Kidney epithelial cell (primary cell): Measurements from ENCODE around the gene LGR6. TPM values are rescaled to one million over a fixed set of nuclear protein-coding genes. Genes with fewer than 3 reads are reported as not detected.

ENCODE experiments used
- DNase-seq: peaks from one replicate; pipeline ENCODE4 v3.0.0-alpha.2; 2010; ENCODE audit warnings: low read depth
- H3K27me3 ChIP-seq: 2 replicates; pipeline ENCODE4 v1.6.0; 2011; ENCODE audit warnings: low read length; ENCODE audit not compliant: control insufficient read depth, insufficient read depth
- H3K36me3 ChIP-seq: 2 replicates; pipeline ENCODE4 v1.5.1; 2011; ENCODE audit warnings: low read length; ENCODE audit not compliant: control insufficient read depth, insufficient read depth
- H3K4me3 ChIP-seq: 2 replicates; pipeline ENCODE4 v1.5.1; 2011; ENCODE audit warnings: low read depth, mild to moderate bottlenecking, control low read depth, low read length
- total RNA-seq: library from RNA; depleted of rRNA; stranded (reverse); fragments of >200 nt; gene quantifications from 2 replicates; pipeline ENCODE4 v1.2.3, GENCODE V29; 2015
- TF ChIP-seq, protein P1 (sequence below): IDR thresholded peaks from 2 replicates; pipeline ENCODE4 v1.5.1; 2011; ENCODE audit warnings: mild to moderate bottlenecking, moderate library complexity, low read length, control low read depth, inconsistent platforms; ENCODE audit not compliant: insufficient read depth, poor library complexity, severe bottlenecking

Gene LGR6
- total RNA-seq, 1 donor from 2014 or later: 0.08 TPM

DNA sequence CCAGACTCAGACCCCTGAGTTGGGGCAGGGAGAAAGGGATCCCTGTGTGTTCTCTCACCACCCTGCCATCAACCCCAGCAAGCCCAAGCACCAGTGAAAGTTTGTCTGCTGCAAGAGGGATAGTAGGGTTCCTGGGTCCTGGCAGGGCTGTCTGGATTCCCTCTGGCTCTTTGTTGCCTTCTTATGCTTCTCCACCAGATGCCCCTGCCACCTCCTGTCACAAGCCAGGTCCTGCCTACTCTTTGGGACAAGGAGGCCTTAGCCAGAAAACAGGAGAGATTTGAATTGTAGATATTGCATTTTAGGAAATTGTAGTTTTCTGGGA lies 126.4 kb downstream of the LGR6 start:
- Histone ChIP-seq H3K4me3 (no peak overlapping the region), H3K27me3 (no peaks in the 10 kb centered on the region), H3K36me3 (no peaks in the 10 kb centered on the region)
- no peak for DNase-seq
- TF ChIP-seq, protein P1, sequence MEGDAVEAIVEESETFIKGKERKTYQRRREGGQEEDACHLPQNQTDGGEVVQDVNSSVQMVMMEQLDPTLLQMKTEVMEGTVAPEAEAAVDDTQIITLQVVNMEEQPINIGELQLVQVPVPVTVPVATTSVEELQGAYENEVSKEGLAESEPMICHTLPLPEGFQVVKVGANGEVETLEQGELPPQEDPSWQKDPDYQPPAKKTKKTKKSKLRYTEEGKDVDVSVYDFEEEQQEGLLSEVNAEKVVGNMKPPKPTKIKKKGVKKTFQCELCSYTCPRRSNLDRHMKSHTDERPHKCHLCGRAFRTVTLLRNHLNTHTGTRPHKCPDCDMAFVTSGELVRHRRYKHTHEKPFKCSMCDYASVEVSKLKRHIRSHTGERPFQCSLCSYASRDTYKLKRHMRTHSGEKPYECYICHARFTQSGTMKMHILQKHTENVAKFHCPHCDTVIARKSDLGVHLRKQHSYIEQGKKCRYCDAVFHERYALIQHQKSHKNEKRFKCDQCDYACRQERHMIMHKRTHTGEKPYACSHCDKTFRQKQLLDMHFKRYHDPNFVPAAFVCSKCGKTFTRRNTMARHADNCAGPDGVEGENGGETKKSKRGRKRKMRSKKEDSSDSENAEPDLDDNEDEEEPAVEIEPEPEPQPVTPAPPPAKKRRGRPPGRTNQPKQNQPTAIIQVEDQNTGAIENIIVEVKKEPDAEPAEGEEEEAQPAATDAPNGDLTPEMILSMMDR: no peak

DNA sequence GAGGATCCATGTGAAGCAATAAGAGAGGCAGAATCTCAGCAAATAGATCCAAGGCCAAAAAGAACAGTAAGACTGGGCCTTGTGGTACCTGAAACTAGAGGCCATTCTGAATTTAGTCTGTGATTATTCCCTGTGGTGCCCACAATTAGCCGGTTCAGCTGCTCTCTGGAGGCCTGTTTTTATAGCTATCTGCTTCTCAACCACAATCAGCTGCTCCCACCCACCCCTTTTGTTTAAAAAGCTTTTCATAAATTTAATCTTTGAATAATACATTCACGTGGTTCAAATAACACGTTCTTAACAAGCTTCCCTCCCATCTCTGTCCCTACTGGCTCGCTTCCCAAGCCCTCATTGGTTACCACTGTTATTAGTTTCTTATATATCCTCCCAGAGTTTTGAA lies 130.1 kb downstream of the LGR6 start:
- TF ChIP-seq, protein P1: no peak
- no peaks in the 10 kb centered on the region for H3K27me3 ChIP-seq
- H3K4me3 ChIP-seq: no peak overlapping the region
- no peaks in the 10 kb centered on the region for H3K36me3 ChIP-seq
- DNase-seq: no peak

DNA sequence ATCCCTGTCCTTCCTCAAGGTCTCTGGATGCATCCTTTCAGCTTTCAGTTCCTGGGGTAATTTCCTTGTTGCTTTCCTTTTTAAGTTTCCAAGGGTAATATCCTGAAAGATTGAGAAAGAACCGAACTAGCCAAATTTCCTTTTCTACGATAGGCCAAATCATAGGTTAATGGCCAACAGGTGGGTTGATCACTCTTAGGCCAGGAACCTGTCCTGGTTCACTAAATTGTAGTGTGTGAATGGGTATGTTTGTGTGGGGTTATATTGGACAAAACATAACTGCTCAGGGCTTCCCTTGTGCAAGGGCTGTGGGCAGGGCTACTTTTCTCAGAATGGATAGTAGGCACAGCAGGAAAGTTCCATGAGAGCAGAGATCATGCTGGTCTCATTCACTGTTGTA lies 131.0 kb downstream of the LGR6 start:
- TF ChIP-seq, protein P1: no peak
- no peak for DNase-seq
- Histone ChIP-seq H3K4me3 (no peak overlapping the region), H3K27me3 (no peaks in the 10 kb centered on the region), H3K36me3 (no peaks in the 10 kb centered on the region)

DNA sequence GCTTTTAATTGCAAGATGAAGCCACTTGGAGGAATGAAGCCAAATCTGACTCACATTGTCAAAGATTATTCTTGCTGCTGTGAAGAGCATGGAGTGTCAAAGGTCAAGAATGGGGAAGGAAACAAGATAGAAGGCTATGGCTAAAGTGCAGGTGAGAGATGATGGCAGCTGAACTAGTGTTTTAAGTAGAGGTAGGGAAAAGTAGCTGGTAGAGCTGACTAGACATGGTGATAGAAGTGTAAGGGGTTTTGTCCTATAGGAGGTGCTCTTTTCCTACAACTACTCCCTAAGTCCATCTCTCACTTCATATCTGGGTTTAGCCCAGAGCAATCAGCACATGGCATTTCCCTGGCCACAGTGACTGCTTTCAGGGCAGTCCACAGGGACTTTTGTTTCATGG lies 136.3 kb downstream of the LGR6 start:
- TF ChIP-seq, protein P1: no peak
- Histone ChIP-seq H3K27me3 (no peaks in the 10 kb centered on the region), H3K36me3 (no peaks in the 10 kb centered on the region), H3K4me3 (no peak overlapping the region)
- DNase-seq: no peak

DNA sequence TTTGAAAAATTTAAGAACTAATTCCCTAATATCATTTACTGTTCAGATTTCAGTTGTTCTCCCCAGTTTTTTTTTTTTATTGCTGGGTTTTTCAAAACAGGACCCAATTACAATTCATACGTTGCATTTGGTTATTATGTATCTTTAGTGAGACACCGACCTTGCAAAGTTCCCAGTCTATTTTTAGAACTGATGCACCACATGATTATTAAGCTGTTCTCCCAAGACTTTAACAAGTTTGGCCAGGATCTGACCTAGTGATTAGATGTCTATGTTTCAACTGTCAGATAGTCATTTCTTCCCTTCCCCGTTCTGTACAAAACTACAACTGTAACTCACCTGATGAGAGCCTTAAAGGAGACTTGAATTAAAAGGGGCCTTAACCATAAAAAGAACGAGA lies 140.3 kb downstream of the LGR6 start:
- Histone ChIP-seq H3K36me3 (no peaks in the 10 kb centered on the region), H3K27me3 (no peaks in the 10 kb centered on the region), H3K4me3 (no peak overlapping the region)
- TF ChIP-seq, protein P1: no peak
- DNase-seq: no peak

DNA sequence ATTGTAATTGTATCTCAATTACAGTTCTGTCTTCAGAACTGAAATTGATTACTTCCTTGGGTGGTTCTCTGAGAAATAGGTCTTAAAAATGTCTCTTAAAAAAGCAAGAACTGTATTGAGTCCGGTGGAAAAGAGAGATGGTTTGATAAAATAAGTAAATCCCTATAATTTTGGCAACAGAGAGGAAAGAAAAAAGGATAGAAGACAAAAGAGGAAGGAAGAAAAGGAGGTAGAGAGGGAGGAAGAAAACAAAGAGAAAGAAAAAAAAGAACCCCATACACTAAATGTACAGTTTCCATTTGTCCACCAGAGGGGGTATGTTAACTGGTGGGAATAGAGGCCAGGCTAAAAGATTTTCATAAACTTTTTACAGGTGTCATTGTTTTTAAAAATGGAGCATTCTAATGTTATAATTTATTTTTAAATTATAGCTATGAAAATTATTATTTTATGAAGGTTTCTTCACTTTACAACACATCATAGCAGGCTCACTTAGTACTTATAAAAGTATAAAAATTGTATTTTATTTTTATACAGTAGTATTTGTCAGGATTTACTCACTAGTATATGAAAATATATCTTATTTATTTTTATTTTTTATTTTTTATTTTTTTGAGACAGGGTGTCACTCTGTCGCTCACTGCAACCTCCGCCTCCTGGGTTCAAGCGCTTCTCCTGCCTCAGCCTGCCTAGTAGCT lies 150.2 kb downstream of the LGR6 start:
- DNase-seq: no peak
- TF ChIP-seq, protein P1: peak; percentile 66
- Histone ChIP-seq H3K4me3 (no peak overlapping the region), H3K27me3 (no peaks in the 10 kb centered on the region), H3K36me3 (no peaks in the 10 kb centered on the region)
